DMS153 (cell line): ENCODE data around the gene C10orf90.
A peak's percentile ranks its signal among the peaks of the same experiment; 100 is the strongest.

ENCODE experiments used
- DNase-seq: peaks from one replicate; lab custom pipeline; 2025; lab: John Stamatoyannopoulos, UW

C10orf90 gene

DNA sequence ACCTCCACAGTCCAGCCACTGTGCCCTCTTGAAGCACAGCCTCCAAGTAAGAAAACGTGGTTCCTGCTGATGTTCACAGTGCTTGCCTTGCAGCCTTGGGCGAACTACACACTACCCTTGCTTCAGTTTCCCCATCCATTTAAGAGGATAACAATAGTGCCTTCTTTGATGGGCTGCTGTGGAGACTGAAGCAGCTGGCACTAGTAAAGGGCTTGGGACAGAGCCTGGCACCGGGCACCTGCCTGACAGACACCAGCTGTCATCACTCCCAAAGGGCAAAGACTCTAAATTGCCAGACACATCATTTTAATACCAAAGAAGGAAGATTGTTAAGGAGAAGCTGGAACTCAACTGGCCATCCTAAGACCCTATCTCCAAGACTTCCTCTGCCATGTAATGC, 3.1 kb upstream of the C10orf90 start:
- no peak for DNase-seq

- no peak for DNase-seq
These were observed 996 bp upstream of the C10orf90 start for GRCh38 chr10:126671402-126671975.

DNA sequence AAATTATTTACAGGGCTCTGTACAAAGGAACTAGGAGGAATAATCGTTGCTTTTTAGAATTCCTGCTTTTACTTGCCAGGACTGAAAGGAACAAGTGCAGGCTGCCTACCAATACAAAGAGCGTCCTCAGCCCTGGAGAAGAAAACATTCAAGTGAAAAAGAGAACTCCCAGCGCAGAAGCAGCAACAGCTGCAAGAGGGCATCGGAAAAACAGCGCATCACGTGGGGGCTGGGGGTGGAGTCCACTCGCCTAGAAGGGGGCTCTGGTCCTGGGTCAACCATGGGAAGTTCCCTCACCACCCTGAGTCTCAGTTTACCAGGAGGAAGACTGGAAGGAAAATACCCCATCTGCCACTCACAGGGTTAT, 385 bp upstream of the C10orf90 start:
- no peak for DNase-seq

- peak; percentile 22 for DNase-seq
These were observed 1.3 kb downstream of the C10orf90 start for GRCh38 chr10:126669168-126669567.

GRCh38 chr10:126668505-126668904, 2.0 kb downstream of the C10orf90 start:
- no peak for DNase-seq

DNA sequence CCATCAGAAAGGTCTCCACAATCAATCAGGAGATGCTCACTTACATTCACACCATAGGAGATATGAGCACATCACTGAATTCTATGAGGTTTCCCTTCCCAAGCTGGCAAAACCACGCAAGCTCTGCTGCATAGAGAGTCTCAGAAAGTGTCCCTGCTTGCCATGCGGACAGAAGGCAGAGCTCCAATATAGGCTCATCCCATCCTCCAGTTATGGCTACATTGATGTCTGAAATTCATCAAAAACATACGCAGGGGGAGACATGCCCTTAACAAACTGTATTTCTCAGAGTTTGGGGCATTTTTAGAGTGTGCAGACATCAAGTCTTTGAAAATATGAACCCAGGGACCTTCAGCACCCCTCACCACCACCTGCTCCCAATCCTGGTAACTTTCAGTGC, 2.9 kb downstream of the C10orf90 start:
- DNase-seq = no peak

GRCh38 chr10:126665207-126665606, 5.3 kb downstream of the C10orf90 start:
- DNase-seq = no peak

- DNase-seq = no peak
These were observed 6.6 kb downstream of the C10orf90 start for GRCh38 chr10:126663880-126664279.

GRCh38 chr10:126663328-126663727, 7.2 kb downstream of the C10orf90 start:
- peak; percentile 65 for DNase-seq

GRCh38 chr10:126661841-126662515, 8.5 kb downstream of the C10orf90 start:
- no peak for DNase-seq

- no peak for DNase-seq
These were observed 9.1 kb downstream of the C10orf90 start for GRCh38 chr10:126661356-126661755.

DNA sequence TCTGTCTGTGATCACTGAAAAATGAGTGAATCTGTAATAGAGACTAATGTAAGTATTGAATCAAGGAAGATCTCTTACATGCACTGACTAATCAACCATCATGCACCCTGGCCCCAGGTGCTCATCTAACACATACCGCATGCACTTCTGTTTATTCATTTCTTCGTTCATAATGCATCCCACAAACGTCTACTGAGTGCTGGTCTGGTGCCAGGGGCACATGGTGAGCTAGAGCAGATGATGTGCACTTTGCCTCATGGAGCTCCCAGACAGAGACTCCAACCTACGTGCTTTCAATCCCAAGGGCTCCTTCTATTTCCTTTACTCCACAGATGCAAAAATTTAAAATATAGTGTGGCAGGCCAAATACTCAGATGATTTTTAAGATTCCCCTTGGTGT, 10.7 kb downstream of the C10orf90 start:
- no peak for DNase-seq

DNA sequence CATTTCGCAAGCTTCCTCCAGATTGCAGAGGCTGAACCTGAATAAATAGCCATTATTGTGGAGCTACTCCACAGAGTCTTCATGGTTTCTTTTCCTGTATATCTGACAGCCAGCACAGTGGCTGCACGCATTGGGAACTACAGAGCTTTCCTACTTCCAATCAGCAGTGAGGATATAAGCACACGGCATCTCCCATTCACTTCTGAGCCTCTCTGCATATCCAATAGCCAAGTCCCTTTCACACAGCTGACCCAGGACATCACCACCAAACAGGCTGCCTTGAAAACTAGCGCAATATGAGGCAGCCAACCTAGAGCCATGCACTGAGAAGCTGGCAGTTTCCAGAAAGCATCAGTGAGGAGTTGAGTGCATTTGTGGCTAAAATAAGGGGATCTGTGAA, 11.6 kb downstream of the C10orf90 start:
- no peak for DNase-seq

DNA sequence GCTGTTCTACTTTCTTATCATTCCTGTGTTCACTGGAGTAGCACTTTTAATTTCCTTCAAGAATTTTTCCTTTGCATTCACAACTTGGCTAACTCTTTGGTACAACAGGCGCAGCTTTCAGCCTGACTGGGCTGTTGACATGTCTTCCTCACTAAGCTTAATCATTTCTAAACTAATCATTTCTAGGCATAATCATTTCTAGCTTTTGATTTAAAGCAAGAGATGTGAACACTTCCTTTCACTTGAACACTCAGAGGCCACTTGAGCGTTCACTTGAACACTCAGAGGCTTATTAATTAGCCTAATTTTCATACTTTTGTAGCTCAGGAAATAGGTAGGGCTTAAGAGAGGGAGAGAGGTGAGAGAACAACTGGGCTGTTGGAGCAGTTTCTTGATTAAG, 15.9 kb downstream of the C10orf90 start:
- no peak for DNase-seq

DNA sequence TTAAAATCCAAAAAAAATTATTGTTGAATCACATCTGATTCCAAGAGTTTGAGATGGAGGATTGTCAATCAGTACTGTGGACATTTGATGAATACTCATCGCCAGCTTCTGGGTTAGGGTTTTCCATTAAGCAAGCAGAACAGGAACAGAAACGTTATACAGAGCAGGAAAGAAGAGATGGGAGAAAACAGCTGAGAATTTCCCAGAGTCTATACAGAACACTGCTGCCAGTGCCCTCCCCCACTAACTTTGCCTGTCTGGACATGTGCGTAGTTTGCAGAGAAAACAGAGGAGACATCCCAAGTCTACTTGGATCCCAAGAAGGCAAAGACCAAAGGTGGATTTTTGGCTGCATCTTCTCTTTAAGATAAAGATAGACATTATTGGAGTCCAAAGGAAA, 19.0 kb downstream of the C10orf90 start:
- DNase-seq = no peak

DNA sequence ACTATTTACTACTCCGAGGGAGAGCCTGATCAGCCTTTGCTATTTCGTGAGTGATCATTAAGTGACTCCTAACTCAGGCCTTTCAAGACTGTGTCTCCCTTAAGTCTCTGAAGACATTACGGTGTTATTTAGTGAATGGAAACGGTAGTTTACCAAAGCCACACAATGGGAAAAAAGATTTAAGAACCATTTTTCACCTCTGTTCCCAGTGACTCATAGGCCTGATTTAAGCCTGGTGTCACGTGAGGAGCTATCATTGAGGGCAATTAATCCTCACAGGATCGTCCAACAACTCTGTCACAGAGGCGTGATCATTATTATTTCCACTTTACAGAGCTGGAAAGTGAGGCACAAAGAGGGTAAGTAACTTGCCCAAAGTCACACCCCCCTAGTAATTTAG, 20.3 kb downstream of the C10orf90 start:
- no peak for DNase-seq

DNA sequence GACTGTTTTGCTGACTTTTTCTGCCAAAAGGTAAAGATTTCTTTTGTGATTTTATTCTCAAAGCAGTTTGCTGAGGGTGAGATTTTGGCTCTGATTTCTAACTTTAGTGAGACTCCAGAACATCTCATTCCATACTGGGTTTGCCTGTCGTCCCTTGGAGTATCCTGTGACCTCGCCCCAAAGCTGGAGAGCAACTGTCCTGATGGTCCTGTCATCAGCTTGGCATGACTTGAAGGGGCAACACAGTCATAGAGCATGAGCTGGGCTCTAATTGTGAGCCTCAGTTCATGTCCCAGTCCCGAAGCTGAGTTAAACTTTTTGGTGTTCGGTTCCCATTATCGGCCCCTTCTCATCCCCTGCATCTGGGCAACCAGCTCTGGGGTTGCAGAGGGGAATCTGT, 23.4 kb downstream of the C10orf90 start:
- no peak for DNase-seq

- DNase-seq = no peak
These were observed 24.4 kb downstream of the C10orf90 start for GRCh38 chr10:126646110-126646509.

DNA sequence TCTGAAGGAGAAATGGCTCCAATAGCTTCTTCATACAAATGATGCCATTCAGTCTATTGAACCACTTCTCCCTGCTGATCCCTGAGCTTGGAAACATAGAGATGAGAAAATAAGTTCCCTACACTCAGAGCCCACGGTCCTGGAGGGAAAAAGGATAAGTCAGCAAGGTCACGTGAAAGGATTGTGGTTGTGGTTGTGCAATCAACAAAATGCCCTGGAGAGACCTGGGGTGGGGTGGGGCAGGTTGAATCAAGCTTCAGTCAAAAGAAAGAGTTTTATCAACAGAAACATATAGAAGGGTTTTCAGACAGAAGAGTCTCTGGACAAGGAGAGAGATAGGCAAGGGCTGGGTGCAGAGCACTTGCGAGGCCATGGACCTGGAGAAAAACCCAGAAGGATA, 30.1 kb downstream of the C10orf90 start:
- DNase-seq = no peak

DNA sequence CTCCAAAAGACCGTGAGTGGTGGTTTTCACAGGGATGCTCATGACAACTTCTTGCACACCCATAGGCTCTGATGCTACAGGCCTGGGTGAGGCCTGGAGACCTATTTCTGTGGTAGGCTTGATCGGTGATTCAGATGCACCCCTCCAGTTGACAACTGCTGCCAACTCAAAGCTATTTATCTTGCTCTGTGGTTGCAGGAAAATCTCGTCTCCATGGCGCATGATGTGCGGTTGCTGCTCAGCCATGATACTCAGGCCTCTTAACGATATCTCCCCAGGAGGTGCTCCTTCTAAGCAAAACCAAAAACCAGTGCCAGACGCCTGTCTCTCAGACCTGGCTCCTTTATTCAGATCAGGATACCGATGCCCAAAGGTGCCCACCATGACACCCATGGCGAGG, 31.4 kb downstream of the C10orf90 start:
- DNase-seq = no peak

GRCh38 chr10:126638542-126638941, 32.0 kb downstream of the C10orf90 start:
- no peak for DNase-seq

- no peak for DNase-seq
These were observed 33.0 kb downstream of the C10orf90 start for GRCh38 chr10:126637501-126637900.

- no peak for DNase-seq
These were observed 35.6 kb downstream of the C10orf90 start for GRCh38 chr10:126634911-126635310.

DNA sequence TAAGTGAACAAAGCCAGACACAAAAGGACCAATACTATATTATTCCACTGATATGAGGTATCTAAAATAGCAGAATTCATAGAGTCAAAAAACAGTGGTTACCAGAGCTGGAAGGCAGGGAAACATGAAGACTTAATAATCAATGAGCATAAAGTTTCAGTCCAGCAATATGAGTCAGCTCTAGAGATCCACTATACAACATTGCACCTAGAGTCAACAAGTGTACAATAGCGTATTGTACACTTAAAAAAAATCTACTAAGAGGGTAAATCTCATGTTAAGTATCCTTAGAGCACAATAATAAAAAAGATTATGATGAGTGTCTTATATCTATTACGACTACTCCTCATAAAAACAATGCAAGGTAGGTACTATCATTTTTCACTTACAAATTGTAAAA, 36.1 kb downstream of the C10orf90 start:
- no peak for DNase-seq
